OCI-LY3 (cell line): ENCODE results near the gene CCDC9B.

ENCODE experiments used
- EZH2phosphoT487 ChIP-seq: fragments of 200-600 bp; shearing (Covaris generic); IDR thresholded peaks from 2 replicates; pipeline ENCODE4 v1.6.1; 2018; ENCODE audit warnings: antibody characterized with exemption, mixed run types, low read depth
- TF ChIP-seq, protein P1 (sequence below): fragments of 200-600, 300-600 bp; sonication (generic); IDR thresholded peaks from 2 replicates; pipeline ENCODE4 v1.5.1; 2014; ENCODE audit warnings: antibody characterized with exemption, low read length, low read depth

DNA sequence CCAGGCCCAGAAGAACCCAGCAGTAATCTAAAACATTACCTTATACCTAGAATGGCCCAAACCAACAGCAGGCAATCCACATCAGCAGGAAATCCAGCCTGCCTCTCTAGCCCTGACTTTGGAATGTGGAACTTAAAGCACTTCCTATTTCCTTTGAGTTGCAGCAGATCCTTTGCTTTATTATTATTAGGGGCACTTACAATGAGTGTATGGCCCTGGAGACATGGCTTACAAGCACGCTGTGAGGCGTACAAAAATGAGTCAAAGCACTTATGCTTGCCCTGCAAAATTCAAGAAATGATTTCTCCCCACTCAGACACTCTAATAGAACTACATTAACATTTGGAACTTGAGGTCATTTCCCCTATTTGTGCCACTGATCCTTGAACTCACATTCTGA, 32.2 kb upstream of the CCDC9B start:
- TF ChIP-seq, protein P1, sequence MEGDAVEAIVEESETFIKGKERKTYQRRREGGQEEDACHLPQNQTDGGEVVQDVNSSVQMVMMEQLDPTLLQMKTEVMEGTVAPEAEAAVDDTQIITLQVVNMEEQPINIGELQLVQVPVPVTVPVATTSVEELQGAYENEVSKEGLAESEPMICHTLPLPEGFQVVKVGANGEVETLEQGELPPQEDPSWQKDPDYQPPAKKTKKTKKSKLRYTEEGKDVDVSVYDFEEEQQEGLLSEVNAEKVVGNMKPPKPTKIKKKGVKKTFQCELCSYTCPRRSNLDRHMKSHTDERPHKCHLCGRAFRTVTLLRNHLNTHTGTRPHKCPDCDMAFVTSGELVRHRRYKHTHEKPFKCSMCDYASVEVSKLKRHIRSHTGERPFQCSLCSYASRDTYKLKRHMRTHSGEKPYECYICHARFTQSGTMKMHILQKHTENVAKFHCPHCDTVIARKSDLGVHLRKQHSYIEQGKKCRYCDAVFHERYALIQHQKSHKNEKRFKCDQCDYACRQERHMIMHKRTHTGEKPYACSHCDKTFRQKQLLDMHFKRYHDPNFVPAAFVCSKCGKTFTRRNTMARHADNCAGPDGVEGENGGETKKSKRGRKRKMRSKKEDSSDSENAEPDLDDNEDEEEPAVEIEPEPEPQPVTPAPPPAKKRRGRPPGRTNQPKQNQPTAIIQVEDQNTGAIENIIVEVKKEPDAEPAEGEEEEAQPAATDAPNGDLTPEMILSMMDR: no peak
- no peak for TF ChIP-seq EZH2phosphoT487
